Epithelial cell of proximal tubule (primary cell): Measurements from ENCODE around the gene JMY. TPM values are rescaled to one million over a fixed set of nuclear protein-coding genes. Genes with fewer than 3 reads are reported as not detected.

ENCODE experiments used
- DNase-seq: peaks from one replicate; pipeline ENCODE4 v3.0.0-alpha.2; 2011; ENCODE audit warnings: low read depth
- H3K4me3 ChIP-seq: 2 replicates; pipeline ENCODE4 v1.5.1; 2011; ENCODE audit warnings: low read depth, mild to moderate bottlenecking, low read length
- total RNA-seq: library from RNA; depleted of rRNA; stranded (reverse); fragments of >200 nt; gene quantifications from 2 replicates; pipeline ENCODE4 v1.2.3, GENCODE V29; 2015
- TF ChIP-seq, protein P1 (sequence below): conservative IDR thresholded peaks from 2 replicates; pipeline ENCODE4 v1.5.1; 2012; ENCODE audit warnings: low read depth, mild to moderate bottlenecking, low read length

The JMY gene
- total RNA-seq, 1 donor from 2014 or later: 5.7 TPM

DNA sequence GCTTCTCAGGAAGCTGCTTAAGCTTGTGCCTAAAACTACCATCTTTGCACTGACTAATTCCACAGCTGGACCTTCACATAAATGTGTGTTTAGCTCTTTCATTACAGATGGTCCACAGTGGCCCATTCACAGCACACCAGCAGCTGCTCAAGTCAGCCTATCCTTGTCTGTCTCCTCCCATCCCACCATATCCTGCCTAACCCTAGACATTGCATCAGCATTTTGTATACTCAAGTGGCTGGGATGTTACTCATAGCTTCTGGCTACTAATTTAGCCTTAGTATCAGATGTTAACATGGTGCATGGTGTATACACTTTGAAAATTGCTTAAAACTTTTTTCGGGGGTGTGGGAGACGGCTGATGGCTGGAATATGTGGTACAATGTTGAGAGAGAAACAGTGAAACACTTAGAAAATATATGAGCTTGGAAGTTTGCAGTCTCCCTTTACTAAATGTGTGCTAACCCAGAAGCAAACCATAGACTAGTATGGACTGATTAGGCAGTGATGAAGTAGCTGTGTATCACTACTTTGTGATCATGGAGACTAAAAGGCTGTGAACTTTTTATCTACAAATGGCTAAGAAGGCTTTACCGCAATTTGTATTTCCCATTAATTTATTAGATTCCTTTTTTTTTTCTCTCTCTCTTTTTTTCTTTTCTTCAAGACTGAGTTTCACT, 83.1 kb downstream of the JMY start:
- H3K4me3 ChIP-seq: no peak overlapping the region
- TF ChIP-seq, protein P1, sequence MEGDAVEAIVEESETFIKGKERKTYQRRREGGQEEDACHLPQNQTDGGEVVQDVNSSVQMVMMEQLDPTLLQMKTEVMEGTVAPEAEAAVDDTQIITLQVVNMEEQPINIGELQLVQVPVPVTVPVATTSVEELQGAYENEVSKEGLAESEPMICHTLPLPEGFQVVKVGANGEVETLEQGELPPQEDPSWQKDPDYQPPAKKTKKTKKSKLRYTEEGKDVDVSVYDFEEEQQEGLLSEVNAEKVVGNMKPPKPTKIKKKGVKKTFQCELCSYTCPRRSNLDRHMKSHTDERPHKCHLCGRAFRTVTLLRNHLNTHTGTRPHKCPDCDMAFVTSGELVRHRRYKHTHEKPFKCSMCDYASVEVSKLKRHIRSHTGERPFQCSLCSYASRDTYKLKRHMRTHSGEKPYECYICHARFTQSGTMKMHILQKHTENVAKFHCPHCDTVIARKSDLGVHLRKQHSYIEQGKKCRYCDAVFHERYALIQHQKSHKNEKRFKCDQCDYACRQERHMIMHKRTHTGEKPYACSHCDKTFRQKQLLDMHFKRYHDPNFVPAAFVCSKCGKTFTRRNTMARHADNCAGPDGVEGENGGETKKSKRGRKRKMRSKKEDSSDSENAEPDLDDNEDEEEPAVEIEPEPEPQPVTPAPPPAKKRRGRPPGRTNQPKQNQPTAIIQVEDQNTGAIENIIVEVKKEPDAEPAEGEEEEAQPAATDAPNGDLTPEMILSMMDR: no peak
- DNase-seq: peak; percentile 29

DNA sequence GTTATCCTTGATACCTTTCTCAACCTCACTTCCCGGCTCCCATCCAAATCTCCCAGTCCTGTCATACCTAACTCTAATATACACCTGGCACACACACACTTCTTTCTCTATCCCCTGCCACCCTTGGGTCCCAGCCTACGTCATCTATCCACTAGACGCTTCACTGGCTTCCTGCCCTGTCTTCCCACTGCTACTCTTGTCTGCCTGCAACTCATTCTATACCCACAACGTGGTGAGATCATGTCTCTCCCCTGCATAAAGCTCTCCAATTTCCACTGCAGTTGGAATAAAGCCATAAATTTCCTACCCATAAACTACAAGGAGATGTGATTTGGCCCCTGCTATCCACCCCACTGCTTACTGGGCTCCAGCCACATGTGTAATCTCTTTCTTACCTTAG, 93.5 kb downstream of the JMY start:
- TF ChIP-seq, protein P1: no peak
- H3K4me3 ChIP-seq: no peak overlapping the region
- DNase-seq: no peak

DNA sequence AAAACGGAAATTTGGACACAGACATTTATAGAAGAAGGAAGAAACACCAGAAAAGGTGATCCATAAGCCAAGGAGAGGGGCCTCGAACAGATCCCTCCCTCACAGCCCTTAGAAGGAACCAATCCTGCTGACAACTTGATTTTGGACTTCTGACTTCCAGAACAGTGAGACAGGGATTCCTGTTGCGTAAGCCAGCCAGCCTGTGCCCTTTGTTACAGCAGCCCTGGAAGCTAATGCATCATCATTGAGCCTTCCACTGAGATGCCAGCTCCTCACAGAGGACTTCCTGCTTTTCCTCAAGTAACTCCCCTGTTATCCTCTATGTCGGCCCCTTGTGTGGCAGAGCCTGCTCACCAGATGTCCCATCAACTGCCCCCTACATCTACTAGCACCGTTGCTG, 94.1 kb downstream of the JMY start:
- TF ChIP-seq, protein P1: no peak
- DNase-seq: no peak
- H3K4me3 ChIP-seq: no peak overlapping the region

DNA sequence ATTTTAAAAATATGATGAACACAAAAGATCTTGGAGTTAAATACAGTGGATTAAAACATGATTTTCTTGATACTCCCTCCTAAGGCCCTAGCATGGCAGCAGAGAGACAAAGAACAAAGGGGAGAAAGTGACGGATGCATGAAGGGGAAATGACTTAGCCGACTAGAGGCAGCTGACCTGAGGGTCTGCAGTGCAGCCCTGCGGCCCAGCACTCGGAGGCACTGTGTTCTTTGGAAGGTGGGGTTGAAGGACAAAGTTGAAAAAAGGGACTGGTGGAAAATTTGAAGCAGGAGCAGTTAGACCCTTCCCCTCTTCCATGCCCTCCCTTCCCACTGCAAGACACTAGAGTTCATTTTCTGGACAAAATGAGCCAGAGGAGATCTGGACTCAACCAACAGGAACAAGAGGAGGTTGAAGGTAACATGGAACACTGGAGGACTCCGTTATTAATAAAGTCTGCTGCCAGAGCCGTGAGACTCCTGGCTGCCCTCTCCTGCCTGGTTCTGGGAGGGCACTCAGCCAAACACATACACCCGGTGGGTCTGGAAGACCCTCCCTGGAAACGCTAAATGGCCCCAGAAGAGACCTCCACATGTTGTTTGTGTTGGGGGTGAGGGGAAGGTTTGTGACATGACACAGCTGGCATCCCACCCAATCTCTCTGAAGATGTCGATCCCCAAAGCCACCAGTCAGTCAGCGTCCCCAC, 98.1 kb downstream of the JMY start:
- TF ChIP-seq, protein P1: peak; percentile 31
- no peak for DNase-seq
- H3K4me3 ChIP-seq: no peak overlapping the region

DNA sequence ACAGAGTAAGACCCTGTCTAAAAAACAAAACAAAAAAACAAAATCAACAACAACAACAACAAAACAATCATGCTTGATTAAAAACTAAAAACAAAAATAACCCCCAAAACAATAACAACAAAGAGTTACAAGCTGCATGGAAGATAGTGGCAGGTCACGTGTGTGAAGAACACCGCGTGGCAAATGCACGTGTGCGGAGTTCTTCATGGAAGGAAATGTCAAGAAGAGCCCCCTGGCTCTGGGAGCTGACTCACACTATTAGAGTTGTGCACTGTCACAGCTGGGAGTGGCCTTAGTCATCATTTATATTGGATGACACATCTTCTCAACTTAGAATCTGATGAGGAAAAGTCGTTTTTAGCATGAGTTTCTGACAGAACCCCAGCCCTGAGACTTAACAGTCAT, 110.5 kb downstream of the JMY start:
- no peak for DNase-seq
- TF ChIP-seq, protein P1: no peak
- H3K4me3 ChIP-seq: no peak overlapping the region

DNA sequence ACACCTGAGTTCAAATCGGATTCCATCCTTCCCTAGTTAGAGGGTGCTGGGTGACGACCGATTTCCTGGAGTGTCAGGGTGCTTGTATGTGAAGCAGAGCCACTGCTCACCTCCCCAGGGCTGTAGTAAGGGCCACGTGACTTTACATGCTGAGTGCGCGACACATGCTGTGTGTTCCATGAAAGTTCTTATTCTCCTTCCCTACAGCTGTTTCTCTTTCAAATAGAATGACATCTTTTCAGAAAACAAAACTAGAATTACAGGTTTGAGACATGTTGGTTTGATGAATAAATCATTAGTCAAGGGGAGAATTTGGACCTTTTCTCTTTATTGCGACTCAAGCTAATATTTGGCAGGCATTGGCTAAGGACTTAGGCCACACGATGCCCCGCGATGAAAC, 113.1 kb downstream of the JMY start:
- H3K4me3 ChIP-seq: no peak overlapping the region
- TF ChIP-seq, protein P1: no peak
- no peak for DNase-seq

DNA sequence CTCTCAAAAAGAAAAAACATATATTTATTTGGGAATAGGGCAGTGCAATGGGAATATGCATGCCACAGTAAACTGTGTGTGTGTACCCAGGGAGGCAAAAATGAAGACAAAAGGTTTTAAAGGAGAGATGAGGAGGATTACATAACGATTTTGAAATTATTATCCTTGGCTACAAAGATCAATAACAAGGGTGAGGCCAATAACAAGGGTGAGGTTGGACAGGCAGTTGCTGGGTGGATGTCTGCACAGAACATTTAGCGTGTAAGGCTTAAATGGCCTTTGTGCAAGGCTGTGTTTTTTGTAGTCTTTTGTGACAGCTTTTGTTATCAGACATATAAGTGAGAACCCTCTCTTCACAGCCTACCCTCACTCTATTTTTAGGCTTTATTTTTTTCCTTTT, 114.0 kb downstream of the JMY start:
- TF ChIP-seq, protein P1: no peak
- DNase-seq: no peak
- H3K4me3 ChIP-seq: no peak overlapping the region
